DND-41 (cell line): ENCODE measurements around the gene CKB.
A peak's percentile ranks its signal among the peaks of the same experiment; 100 is the strongest.

Experiments used
- ATAC-seq: fragments of 200-7000 bp; cut with Tn5 transposase; 3 replicates; pipeline ENCODE4 v1.9.1; 2021; ENCODE audit warnings: low read depth; ENCODE audit not compliant: insufficient read depth
- DNase-seq: peaks from one replicate; pipeline ENCODE4 v3.0.0-alpha.2; 2020
- H2AFZ ChIP-seq: 2 replicates; pipeline ENCODE4 v1.6.0; 2012; ENCODE audit warnings: low read depth, low read length
- H3K27ac ChIP-seq: 2 replicates; pipeline ENCODE4 v1.5.1; 2012; ENCODE audit warnings: low read length, inconsistent platforms
- H3K27me3 ChIP-seq: fragments of 200-600 bp; sonication (generic); 2 replicates; pipeline ENCODE4 v1.6.0; 2012; ENCODE audit warnings: low read length, mild to moderate bottlenecking, inconsistent platforms; ENCODE audit not compliant: insufficient read depth, poor library complexity
- H3K36me3 ChIP-seq: 2 replicates; pipeline ENCODE4 v1.5.1; 2012; ENCODE audit warnings: low read length, inconsistent platforms; ENCODE audit not compliant: insufficient read depth
- H3K4me1 ChIP-seq: 2 replicates; pipeline ENCODE4 v1.5.1; 2012; ENCODE audit warnings: mild to moderate bottlenecking, low read length; ENCODE audit not compliant: insufficient read depth
- H3K4me2 ChIP-seq: 2 replicates; pipeline ENCODE4 v1.6.0; 2012; ENCODE audit warnings: mild to moderate bottlenecking, moderate library complexity, low read length, inconsistent platforms; ENCODE audit not compliant: insufficient read depth
- H3K4me3 ChIP-seq, 2 experiments: fragments of 200-600 bp in 1 of 2; shearing (Covaris generic) in 1 of 2; 2 replicates each; pipeline ENCODE4 v1.5.1; 2012 to 2016; ENCODE audit warnings: inconsistent platforms in 2 of 2, low read length in 2 of 2, mild to moderate bottlenecking in 2 of 2, low read depth in 1 of 2, moderate library complexity in 1 of 2
- H3K79me2 ChIP-seq: 2 replicates; pipeline ENCODE4 v1.6.0; 2012; ENCODE audit warnings: low read length, inconsistent platforms; ENCODE audit not compliant: insufficient read depth
- H3K9ac ChIP-seq: 2 replicates; pipeline ENCODE4 v1.6.0; 2012; ENCODE audit warnings: low read depth, mild to moderate bottlenecking, inconsistent platforms, low read length, moderate library complexity
- H3K9me3 ChIP-seq: 2 replicates; pipeline ENCODE4 v1.5.1; 2012; ENCODE audit warnings: low read length, moderate library complexity, mild to moderate bottlenecking, inconsistent platforms; ENCODE audit not compliant: insufficient read depth, severe bottlenecking
- H4K20me1 ChIP-seq: 2 replicates; pipeline ENCODE4 v1.6.0; 2012; ENCODE audit warnings: low read length; ENCODE audit not compliant: insufficient read depth
- EZH2 ChIP-seq: IDR thresholded peaks from 3 replicates; pipeline ENCODE4 v1.6.1; 2012; ENCODE audit warnings: borderline replicate concordance, low read depth, mild to moderate bottlenecking, moderate library complexity, low read length, inconsistent platforms; ENCODE audit not compliant: severe bottlenecking
- TF ChIP-seq, protein P1 (sequence below): IDR thresholded peaks from 2 replicates; pipeline ENCODE4 v1.5.1; 2012; ENCODE audit warnings: borderline replicate concordance, low read length, moderate library complexity, mild to moderate bottlenecking; ENCODE audit not compliant: poor library complexity, severe bottlenecking; ENCODE audit errors: extremely low read depth

CKB gene

DNA sequence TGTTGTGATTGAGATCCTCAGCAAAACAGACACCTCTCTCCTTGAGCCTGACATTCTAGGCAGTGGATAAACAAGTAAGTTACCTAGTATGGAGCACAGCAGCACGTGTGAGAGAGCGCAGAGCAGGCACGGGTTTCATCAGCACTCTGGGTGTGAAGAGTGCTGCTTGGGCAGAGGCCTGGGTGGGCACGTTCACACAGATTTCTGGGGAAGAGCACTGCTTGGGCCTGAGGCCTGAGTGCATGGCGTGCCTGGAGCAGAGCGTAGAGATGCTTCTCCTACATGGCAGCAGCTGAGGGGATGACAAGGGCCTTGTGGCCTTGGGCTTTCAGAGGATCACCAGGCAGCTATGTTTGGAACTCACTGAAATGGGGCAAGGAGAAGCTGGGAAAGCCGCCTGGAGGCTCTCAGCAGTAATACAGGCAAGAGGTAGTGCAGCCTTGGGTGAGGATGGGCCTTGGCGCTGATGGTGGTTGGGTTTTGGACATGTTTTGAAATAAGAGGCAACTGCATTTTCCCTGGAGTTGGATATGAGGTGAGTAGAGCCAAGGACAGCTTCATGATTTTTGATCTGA, 17.6 kb downstream of the CKB start:
- H3K27me3 ChIP-seq = no peaks in the 10 kb centered on the region
- no peak for TF ChIP-seq EZH2
- TF ChIP-seq, protein P1, sequence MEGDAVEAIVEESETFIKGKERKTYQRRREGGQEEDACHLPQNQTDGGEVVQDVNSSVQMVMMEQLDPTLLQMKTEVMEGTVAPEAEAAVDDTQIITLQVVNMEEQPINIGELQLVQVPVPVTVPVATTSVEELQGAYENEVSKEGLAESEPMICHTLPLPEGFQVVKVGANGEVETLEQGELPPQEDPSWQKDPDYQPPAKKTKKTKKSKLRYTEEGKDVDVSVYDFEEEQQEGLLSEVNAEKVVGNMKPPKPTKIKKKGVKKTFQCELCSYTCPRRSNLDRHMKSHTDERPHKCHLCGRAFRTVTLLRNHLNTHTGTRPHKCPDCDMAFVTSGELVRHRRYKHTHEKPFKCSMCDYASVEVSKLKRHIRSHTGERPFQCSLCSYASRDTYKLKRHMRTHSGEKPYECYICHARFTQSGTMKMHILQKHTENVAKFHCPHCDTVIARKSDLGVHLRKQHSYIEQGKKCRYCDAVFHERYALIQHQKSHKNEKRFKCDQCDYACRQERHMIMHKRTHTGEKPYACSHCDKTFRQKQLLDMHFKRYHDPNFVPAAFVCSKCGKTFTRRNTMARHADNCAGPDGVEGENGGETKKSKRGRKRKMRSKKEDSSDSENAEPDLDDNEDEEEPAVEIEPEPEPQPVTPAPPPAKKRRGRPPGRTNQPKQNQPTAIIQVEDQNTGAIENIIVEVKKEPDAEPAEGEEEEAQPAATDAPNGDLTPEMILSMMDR = peak; percentile 23
- peaks cover 72% of the 10 kb centered on the region for H3K36me3 ChIP-seq
- H3K4me1 ChIP-seq = no peaks in the 10 kb centered on the region
- DNase-seq (no peak), ATAC-seq (peak; percentile 35; the same call in 1 of the 3 replicates)
- no peak overlapping the region for H3K4me2 ChIP-seq
- no peak overlapping the region for H2AFZ ChIP-seq
- H3K9ac ChIP-seq = no peak overlapping the region
- no peaks in the 10 kb centered on the region for H3K9me3 ChIP-seq
- no peak overlapping the region for H3K27ac ChIP-seq
- no peaks in the 10 kb centered on the region for H3K79me2 ChIP-seq
- no peak overlapping the region for H3K4me3 ChIP-seq
- H4K20me1 ChIP-seq = peaks cover 4% of the 10 kb centered on the region; the same call in 1 of the 2 replicates

DNA sequence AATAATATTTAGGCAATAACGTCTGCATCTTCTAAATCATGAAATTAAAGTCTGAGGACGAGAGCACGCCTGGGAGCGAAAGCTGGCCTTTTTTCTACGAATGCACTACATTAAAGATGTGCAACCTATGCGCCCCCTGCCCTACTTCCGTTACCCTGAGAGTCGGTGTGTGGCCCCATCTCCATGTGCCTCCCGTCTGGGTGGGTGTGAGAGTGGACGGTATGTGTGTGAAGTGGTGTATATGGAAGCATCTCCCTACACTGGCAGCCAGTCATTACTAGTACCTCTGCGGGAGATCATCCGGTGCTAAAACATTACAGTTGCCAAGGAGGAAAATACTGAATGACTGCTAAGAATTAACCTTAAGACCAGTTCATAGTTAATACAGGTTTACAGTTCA, 19.3 kb downstream of the CKB start:
- H3K36me3 ChIP-seq = peaks cover 79% of the 10 kb centered on the region
- no peak overlapping the region for H3K4me3 ChIP-seq
- DNase-seq (no peak), ATAC-seq (no peak)
- no peaks in the 10 kb centered on the region for H3K79me2 ChIP-seq
- no peaks in the 10 kb centered on the region for H3K9me3 ChIP-seq
- H2AFZ ChIP-seq = no peak overlapping the region
- H3K4me2 ChIP-seq = no peak overlapping the region
- H3K4me1 ChIP-seq = no peaks in the 10 kb centered on the region
- H3K9ac ChIP-seq = no peak overlapping the region
- TF ChIP-seq, protein P1 = no peak
- no peak for TF ChIP-seq EZH2
- H4K20me1 ChIP-seq = peaks cover 4% of the 10 kb centered on the region
- H3K27ac ChIP-seq = no peak overlapping the region
- no peaks in the 10 kb centered on the region for H3K27me3 ChIP-seq

DNA sequence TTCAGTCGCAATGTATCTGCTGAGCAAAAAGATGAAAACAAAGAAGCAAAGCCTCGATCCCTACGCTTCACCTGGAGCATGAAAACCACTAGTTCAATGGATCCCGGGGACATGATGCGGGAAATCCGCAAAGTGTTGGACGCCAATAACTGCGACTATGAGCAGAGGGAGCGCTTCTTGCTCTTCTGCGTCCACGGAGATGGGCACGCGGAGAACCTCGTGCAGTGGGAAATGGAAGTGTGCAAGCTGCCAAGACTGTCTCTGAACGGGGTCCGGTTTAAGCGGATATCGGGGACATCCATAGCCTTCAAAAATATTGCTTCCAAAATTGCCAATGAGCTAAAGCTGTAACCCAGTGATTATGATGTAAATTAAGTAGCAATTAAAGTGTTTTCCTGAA, 19.8 kb downstream of the CKB start:
- Histone ChIP-seq H4K20me1 (peaks cover 4% of the 10 kb centered on the region), H3K4me3 (no peak overlapping the region), H3K9ac (no peak overlapping the region), H3K9me3 (no peaks in the 10 kb centered on the region), H3K36me3 (peaks cover 79% of the 10 kb centered on the region), H2AFZ (no peak overlapping the region), H3K79me2 (no peaks in the 10 kb centered on the region), H3K4me1 (no peaks in the 10 kb centered on the region), H3K4me2 (no peak overlapping the region), H3K27ac (no peak overlapping the region), H3K27me3 (no peaks in the 10 kb centered on the region)
- TF ChIP-seq, protein P1 = no peak
- no peak for TF ChIP-seq EZH2
- DNase-seq = no peak
- no peak for ATAC-seq
